HEK293 (cell line): Measurements from ENCODE around the gene GGN.

ENCODE experiments used
- ATF2 ChIP-seq: fragments of 450-650 bp; formaldehyde crosslinking; IDR thresholded peaks from 2 replicates; pipeline ENCODE4 v1.5.1; 2016; ENCODE audit warnings: missing biosample characterization, missing genetic modification characterization, low read depth
- CTCF ChIP-seq: fragments of 450-650 bp; formaldehyde crosslinking; IDR thresholded peaks from 2 replicates; pipeline ENCODE4 v1.5.1; 2016; ENCODE audit warnings: missing biosample characterization, missing genetic modification characterization
- OVOL3 ChIP-seq: fragments of 450-650 bp; formaldehyde crosslinking; IDR thresholded peaks from 2 replicates; pipeline ENCODE4 v1.5.1; 2016; ENCODE audit warnings: missing biosample characterization, missing genetic modification characterization
- PRDM4 ChIP-seq: fragments of 450-650 bp; formaldehyde crosslinking; IDR thresholded peaks from 2 replicates; pipeline ENCODE4 v1.5.1; 2017; ENCODE audit warnings: missing biosample characterization, missing genetic modification characterization
- REST ChIP-seq: fragments of 450-650 bp; formaldehyde crosslinking; IDR thresholded peaks from 2 replicates; pipeline ENCODE4 v1.5.1; 2016; ENCODE audit warnings: missing biosample characterization, missing genetic modification characterization
- ZNF521 ChIP-seq: fragments of 450-650 bp; formaldehyde crosslinking; IDR thresholded peaks from 2 replicates; pipeline ENCODE4 v1.5.1; 2017; ENCODE audit warnings: missing biosample characterization, mild to moderate bottlenecking, missing genetic modification characterization
- ZNF560 ChIP-seq: fragments of 450-650 bp; formaldehyde crosslinking; IDR thresholded peaks from 2 replicates; pipeline ENCODE4 v1.5.1; 2017; ENCODE audit warnings: missing biosample characterization, missing genetic modification characterization, borderline replicate concordance

GRCh38 chr19:38434549-38435051, 46.8 kb upstream of the GGN start:
- TF ChIP-seq CTCF (tag by site-specific recombination) (no peak), PRDM4 (tag by site-specific recombination) (no peak), OVOL3 (tag by site-specific recombination) (no peak), ATF2 (tag by site-specific recombination) (no peak), REST (no peak), ZNF521 (tag by site-specific recombination) (no peak), ZNF560 (tag by site-specific recombination) (no peak)
